OCI-LY3 (cell line): ENCODE data around the gene MFN2.

Source experiments
- H2AFZ ChIP-seq: fragments of 200-600, 300-600 bp; shearing (Covaris generic); 2 replicates; pipeline ENCODE4 v1.6.0; 2014; ENCODE audit warnings: antibody characterized with exemption, low read depth, low read length
- H3K27ac ChIP-seq: fragments of 200-600, 300-600 bp; sonication (generic); 2 replicates; pipeline ENCODE4 v1.5.1; 2014; ENCODE audit warnings: mild to moderate bottlenecking, low read length, moderate library complexity, mixed read lengths
- H3K27me3 ChIP-seq: fragments of 200-600, 300-600 bp; sonication (generic); 2 replicates; pipeline ENCODE4 v1.6.1; 2014; ENCODE audit warnings: low read depth, low read length, mixed read lengths
- H3K36me3 ChIP-seq: fragments of 200-600, 300-600 bp; sonication (generic); replicated peaks from 2 replicates; pipeline ENCODE3; 2014; ENCODE audit warnings: low read depth, low read length, mixed read lengths
- H3K4me1 ChIP-seq: fragments of 300-600, 200-600 bp; sonication (generic); 2 replicates; pipeline ENCODE4 v1.6.1; 2014; ENCODE audit warnings: low read length, mixed read lengths
- H3K4me2 ChIP-seq: fragments of 200-600, 300-600 bp; sonication (generic); 2 replicates; pipeline ENCODE4 v1.6.1; 2014; ENCODE audit warnings: low read length, mixed read lengths
- H3K4me3 ChIP-seq: fragments of 300-600, 200-600 bp; sonication (generic); 2 replicates; pipeline ENCODE4 v1.5.1; 2014; ENCODE audit warnings: antibody characterized with exemption, mild to moderate bottlenecking, low read length, moderate library complexity
- H3K79me2 ChIP-seq: fragments of 300-600, 200-600 bp; shearing (Covaris generic); 2 replicates; pipeline ENCODE4 v1.6.1; 2014; ENCODE audit warnings: mild to moderate bottlenecking, low read length, mixed read lengths
- H3K9ac ChIP-seq: fragments of 300-600, 200-600 bp; shearing (Covaris generic); 2 replicates; pipeline ENCODE4 v1.6.0; 2014; ENCODE audit warnings: mild to moderate bottlenecking, low read length, moderate library complexity
- H3K9me3 ChIP-seq: fragments of 200-600, 300-600 bp; shearing (Covaris generic); 2 replicates; pipeline ENCODE4 v1.6.1; 2014; ENCODE audit warnings: low read length, mixed read lengths; ENCODE audit not compliant: insufficient read depth
- H4K20me1 ChIP-seq: fragments of 200-600, 300-600 bp; sonication (generic); 2 replicates; pipeline ENCODE4 v1.6.1; 2016; ENCODE audit warnings: low read length, mixed read lengths; ENCODE audit not compliant: insufficient read depth
- EZH2phosphoT487 ChIP-seq: fragments of 200-600 bp; shearing (Covaris generic); IDR thresholded peaks from 2 replicates; pipeline ENCODE4 v1.6.1; 2018; ENCODE audit warnings: antibody characterized with exemption, mixed run types, low read depth
- TF ChIP-seq, protein P1 (sequence below): fragments of 200-600, 300-600 bp; sonication (generic); IDR thresholded peaks from 2 replicates; pipeline ENCODE4 v1.5.1; 2014; ENCODE audit warnings: antibody characterized with exemption, low read length, low read depth

The MFN2 gene

DNA sequence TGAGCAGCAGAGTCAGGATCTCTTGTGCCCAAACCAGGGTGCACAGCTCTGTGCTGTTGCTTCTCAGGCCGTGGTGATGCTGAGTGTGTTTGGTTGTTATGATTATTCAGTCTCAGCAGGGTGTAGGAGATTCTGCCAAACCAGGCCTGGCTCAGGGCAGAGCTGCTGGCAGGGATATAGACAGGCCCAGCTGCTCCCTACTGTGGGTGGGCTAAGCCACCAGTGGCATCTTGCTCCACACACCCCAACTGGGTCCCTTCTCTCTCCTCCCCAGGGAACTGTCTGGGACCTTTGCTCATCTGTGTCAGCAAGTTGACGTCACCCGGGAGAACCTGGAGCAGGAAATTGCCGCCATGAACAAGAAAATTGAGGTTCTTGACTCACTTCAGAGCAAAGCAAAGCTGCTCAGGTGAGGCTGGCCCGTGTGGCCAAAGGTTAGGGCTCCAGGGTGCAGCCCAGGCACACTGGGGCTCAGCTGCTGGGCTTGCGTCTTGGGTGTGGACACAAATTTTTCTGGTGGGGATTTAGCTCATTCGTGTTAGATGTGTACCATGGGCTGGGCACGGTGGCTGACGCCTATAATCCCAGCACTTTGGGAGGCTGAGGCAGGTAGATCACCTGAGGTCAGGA lies 29.2 kb downstream of the MFN2 start:
- Histone ChIP-seq H4K20me1 (0 out of 2 replicates have a peak, but pooled peaks cover 4% of the 10 kb centered on the region), H3K79me2 (no peaks in the 10 kb centered on the region), H3K36me3 (peaks cover 33% of the 10 kb centered on the region), H2AFZ (no peak overlapping the region), H3K27ac (no peak overlapping the region), H3K4me1 (peaks cover 21% of the 10 kb centered on the region), H3K4me3 (no peak overlapping the region), H3K27me3 (no peaks in the 10 kb centered on the region), H3K9ac (no peak overlapping the region), H3K9me3 (no peaks in the 10 kb centered on the region), H3K4me2 (no peak overlapping the region)
- TF ChIP-seq, protein P1, sequence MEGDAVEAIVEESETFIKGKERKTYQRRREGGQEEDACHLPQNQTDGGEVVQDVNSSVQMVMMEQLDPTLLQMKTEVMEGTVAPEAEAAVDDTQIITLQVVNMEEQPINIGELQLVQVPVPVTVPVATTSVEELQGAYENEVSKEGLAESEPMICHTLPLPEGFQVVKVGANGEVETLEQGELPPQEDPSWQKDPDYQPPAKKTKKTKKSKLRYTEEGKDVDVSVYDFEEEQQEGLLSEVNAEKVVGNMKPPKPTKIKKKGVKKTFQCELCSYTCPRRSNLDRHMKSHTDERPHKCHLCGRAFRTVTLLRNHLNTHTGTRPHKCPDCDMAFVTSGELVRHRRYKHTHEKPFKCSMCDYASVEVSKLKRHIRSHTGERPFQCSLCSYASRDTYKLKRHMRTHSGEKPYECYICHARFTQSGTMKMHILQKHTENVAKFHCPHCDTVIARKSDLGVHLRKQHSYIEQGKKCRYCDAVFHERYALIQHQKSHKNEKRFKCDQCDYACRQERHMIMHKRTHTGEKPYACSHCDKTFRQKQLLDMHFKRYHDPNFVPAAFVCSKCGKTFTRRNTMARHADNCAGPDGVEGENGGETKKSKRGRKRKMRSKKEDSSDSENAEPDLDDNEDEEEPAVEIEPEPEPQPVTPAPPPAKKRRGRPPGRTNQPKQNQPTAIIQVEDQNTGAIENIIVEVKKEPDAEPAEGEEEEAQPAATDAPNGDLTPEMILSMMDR = no peak
- TF ChIP-seq EZH2phosphoT487 = no peak

DNA sequence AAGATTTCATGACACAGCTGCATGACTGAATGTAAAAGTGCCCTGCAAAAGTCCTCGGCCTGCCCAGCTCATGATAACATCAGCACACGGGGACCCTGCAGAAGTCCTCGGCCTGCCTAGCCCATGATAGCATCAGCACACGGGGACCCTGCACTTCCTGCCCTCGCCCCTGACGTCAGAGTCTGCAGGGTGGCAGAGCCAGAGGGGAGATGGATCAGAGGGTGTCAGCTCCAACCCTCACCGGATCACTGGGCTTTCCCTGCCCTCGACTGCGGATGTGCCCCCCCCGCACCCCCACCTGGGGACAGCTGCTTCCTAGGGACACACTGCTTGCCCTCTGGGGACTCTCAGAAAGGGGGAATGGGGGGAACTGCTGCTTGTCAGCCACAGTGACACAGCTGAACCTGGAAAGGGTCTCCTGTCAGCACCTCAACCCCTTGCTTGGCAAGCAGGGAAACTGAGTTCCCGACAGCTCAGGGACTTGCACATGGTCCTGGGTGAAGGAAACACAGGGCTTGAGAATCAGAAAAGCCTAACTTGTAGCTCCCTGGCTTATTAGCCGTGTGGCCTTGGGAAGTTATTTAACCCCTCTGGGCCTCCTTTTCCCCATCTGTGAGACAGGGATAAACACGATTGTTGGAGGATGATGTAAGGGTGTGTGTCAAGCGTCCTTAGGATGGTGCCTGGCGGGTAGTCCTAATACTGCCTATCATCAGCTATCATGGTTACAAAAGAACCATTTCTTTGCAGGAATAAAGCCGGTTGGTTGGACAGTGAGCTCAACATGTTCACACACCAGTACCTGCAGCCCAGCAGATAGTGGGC lies 30.7 kb downstream of the MFN2 start:
- Histone ChIP-seq H3K9ac (no peak overlapping the region), H3K27me3 (no peaks in the 10 kb centered on the region), H3K4me2 (no peak overlapping the region), H3K4me1 (peaks cover 6% of the 10 kb centered on the region), H3K36me3 (peaks cover 22% of the 10 kb centered on the region), H3K4me3 (no peak overlapping the region), H2AFZ (no peak overlapping the region), H3K79me2 (no peaks in the 10 kb centered on the region), H4K20me1 (no peaks in the 10 kb centered on the region), H3K9me3 (no peaks in the 10 kb centered on the region), H3K27ac (no peak overlapping the region)
- TF ChIP-seq EZH2phosphoT487 = no peak
- TF ChIP-seq, protein P1 = no peak

DNA sequence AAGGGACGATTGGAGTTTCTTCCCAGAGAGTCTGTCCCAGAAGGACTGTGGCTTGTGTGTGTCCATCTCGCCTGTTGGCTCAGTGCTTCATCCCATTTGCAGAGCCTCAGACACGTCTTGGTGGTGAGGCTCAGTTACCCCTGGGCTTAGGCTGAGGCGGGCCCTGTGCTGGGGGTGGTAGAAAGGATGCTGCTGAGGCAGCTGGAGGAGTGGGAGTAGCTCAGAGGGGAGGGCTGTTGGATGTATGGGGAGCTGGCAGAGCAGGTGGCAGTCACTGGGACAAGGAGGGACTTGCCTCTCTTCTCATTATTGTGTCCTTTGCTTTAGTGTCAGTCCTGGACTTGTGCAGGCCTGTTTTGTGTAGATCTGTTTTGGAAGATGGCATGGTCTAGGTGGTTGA lies 31.8 kb downstream of the MFN2 start:
- Histone ChIP-seq H3K9me3 (no peaks in the 10 kb centered on the region), H4K20me1 (no peaks in the 10 kb centered on the region), H3K27ac (no peak overlapping the region), H3K36me3 (peaks cover 11% of the 10 kb centered on the region), H3K27me3 (no peaks in the 10 kb centered on the region), H3K4me2 (no peak overlapping the region), H3K4me1 (no peaks in the 10 kb centered on the region), H3K4me3 (no peak overlapping the region), H2AFZ (no peak overlapping the region), H3K79me2 (no peaks in the 10 kb centered on the region), H3K9ac (no peak overlapping the region)
- TF ChIP-seq, protein P1 = no peak
- no peak for TF ChIP-seq EZH2phosphoT487

DNA sequence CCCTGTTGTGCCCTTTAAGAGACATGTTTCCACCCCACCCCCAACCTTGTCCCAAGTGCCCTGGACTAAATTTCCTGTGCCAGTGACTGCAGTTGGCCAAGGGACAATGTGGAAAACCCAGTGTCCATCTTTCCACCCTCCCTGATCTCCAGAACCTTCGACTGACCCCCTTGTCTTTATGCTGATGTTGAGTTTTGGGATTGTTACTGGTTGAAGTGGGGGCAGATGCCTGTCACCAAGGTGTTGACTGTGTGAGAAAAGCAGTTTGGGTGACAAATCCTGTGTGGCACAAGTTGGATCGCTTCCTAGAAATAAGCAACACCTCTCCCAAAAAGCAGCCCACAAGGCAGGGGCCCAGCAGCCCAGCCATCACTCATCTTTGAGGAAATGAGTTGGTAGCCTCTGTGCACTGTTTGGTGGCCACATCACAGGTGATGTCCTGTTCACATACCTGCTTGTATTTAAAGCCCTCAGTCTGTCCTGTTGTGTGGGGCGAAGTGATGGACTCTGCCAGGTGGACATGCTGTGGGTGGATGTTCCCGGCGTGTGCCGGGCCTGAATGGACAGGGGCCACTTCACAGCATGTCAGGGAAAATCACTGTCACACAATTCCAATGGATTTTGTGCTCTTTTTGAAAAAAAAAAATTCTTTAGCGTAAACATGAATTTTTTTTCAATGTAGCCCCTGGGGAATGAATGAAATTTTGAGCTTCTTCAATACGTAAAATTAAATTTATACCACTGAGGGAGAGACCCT lies 32.5 kb downstream of the MFN2 start:
- no peak overlapping the region for H3K9ac ChIP-seq
- no peak overlapping the region for H3K4me3 ChIP-seq
- no peak for TF ChIP-seq EZH2phosphoT487
- TF ChIP-seq, protein P1 = no peak
- no peaks in the 10 kb centered on the region for H3K79me2 ChIP-seq
- no peak overlapping the region for H3K4me2 ChIP-seq
- H3K36me3 ChIP-seq = peaks cover 5% of the 10 kb centered on the region
- no peaks in the 10 kb centered on the region for H3K4me1 ChIP-seq
- no peak overlapping the region for H3K27ac ChIP-seq
- H2AFZ ChIP-seq = no peak overlapping the region
- H3K27me3 ChIP-seq = no peaks in the 10 kb centered on the region
- no peaks in the 10 kb centered on the region for H3K9me3 ChIP-seq
- no peaks in the 10 kb centered on the region for H4K20me1 ChIP-seq
